KOPT-K1 (cell line): ENCODE measurements around the gene TMEM63A.
A peak's percentile ranks its signal among the peaks of the same experiment; 100 is the strongest.

Experiments used
- H3K27ac ChIP-seq: fragments of 200-600 bp; sonication (generic); 2 replicates; pipeline ENCODE4 v1.5.1; 2016; ENCODE audit warnings: antibody characterized with exemption, mild to moderate bottlenecking, low read depth, low read length; ENCODE audit not compliant: poor library complexity, severe bottlenecking
- H3K36me3 ChIP-seq: fragments of 200-600 bp; sonication (generic); 2 replicates; pipeline ENCODE4 v1.5.1; 2017; ENCODE audit warnings: antibody characterized with exemption, mild to moderate bottlenecking, low read length, moderate library complexity; ENCODE audit not compliant: insufficient read depth
- H3K9me3 ChIP-seq: fragments of 200-600 bp; sonication (generic); 2 replicates; pipeline ENCODE4 v1.5.1; 2017; ENCODE audit warnings: antibody characterized with exemption, low read length, mild to moderate bottlenecking; ENCODE audit not compliant: insufficient read depth, poor library complexity, severe bottlenecking

Gene TMEM63A

GRCh38 chr1:225851805-225852204, 30.4 kb downstream of the TMEM63A start:
- Histone ChIP-seq H3K9me3 (no peaks in the 10 kb centered on the region), H3K27ac (peak overlapping the region; percentile 29), H3K36me3 (peaks cover 42% of the 10 kb centered on the region)

- Histone ChIP-seq H3K27ac (peak overlapping the region; percentile 83), H3K9me3 (no peaks in the 10 kb centered on the region), H3K36me3 (peaks cover 40% of the 10 kb centered on the region)
Measured at GRCh38 chr1:225850370-225850769, 31.8 kb downstream of the TMEM63A start.

- H3K36me3 ChIP-seq = peaks cover 38% of the 10 kb centered on the region
- H3K9me3 ChIP-seq = no peaks in the 10 kb centered on the region
- H3K27ac ChIP-seq = peak overlapping the region; percentile 83
Measured at GRCh38 chr1:225849925-225850324, 32.3 kb downstream of the TMEM63A start.

GRCh38 chr1:225848030-225848955, 33.9 kb downstream of the TMEM63A start:
- Histone ChIP-seq H3K9me3 (no peaks in the 10 kb centered on the region), H3K36me3 (peaks cover 21% of the 10 kb centered on the region), H3K27ac (peak overlapping the region; percentile 83)

- Histone ChIP-seq H3K9me3 (no peaks in the 10 kb centered on the region), H3K27ac (peak overlapping the region; percentile 83), H3K36me3 (peaks cover 19% of the 10 kb centered on the region)
Measured at GRCh38 chr1:225847610-225848009, 34.6 kb downstream of the TMEM63A start.

GRCh38 chr1:225846331-225847310, 35.6 kb downstream of the TMEM63A start:
- Histone ChIP-seq H3K36me3 (peaks cover 19% of the 10 kb centered on the region), H3K9me3 (no peaks in the 10 kb centered on the region), H3K27ac (peak overlapping the region; percentile 83)

- Histone ChIP-seq H3K36me3 (peaks cover 15% of the 10 kb centered on the region; the same call in 1 of the 2 replicates), H3K27ac (peak overlapping the region; percentile 83), H3K9me3 (no peaks in the 10 kb centered on the region)
Measured at GRCh38 chr1:225845571-225846259, 36.5 kb downstream of the TMEM63A start.

- peaks cover 15% of the 10 kb centered on the region; the same call in 1 of the 2 replicates for H3K36me3 ChIP-seq
- H3K9me3 ChIP-seq = no peaks in the 10 kb centered on the region
Measured at GRCh38 chr1:225845097-225845496, 37.1 kb downstream of the TMEM63A start.

GRCh38 chr1:225844236-225845061, 37.7 kb downstream of the TMEM63A start:
- H3K9me3 ChIP-seq = no peaks in the 10 kb centered on the region
- peaks cover 15% of the 10 kb centered on the region; the same call in 1 of the 2 replicates for H3K36me3 ChIP-seq
- H3K27ac ChIP-seq = no peak overlapping the region

More at GRCh38 chr1:225845097-225845496, 37.1 kb downstream of the TMEM63A start:
- H3K27ac ChIP-seq = no peak overlapping the region

- peaks cover 15% of the 10 kb centered on the region; the same call in 1 of the 2 replicates for H3K36me3 ChIP-seq
- H3K27ac ChIP-seq = no peak overlapping the region
- no peaks in the 10 kb centered on the region for H3K9me3 ChIP-seq
Measured at GRCh38 chr1:225843426-225843795, 38.8 kb downstream of the TMEM63A start.

- peaks cover 15% of the 10 kb centered on the region; the same call in 1 of the 2 replicates for H3K36me3 ChIP-seq
- no peak overlapping the region for H3K27ac ChIP-seq
Measured at GRCh38 chr1:225842788-225843425, 39.3 kb downstream of the TMEM63A start.

GRCh38 chr1:225842074-225842473, 40.1 kb downstream of the TMEM63A start:
- no peak overlapping the region for H3K27ac ChIP-seq
- no peaks in the 10 kb centered on the region for H3K9me3 ChIP-seq
- H3K36me3 ChIP-seq = peaks cover 12% of the 10 kb centered on the region; the same call in 1 of the 2 replicates

More at GRCh38 chr1:225842788-225843425, 39.3 kb downstream of the TMEM63A start:
- no peaks in the 10 kb centered on the region for H3K9me3 ChIP-seq

GRCh38 chr1:225840713-225841112, 41.5 kb downstream of the TMEM63A start:
- Histone ChIP-seq H3K9me3 (no peaks in the 10 kb centered on the region), H3K36me3 (no peaks in the 10 kb centered on the region), H3K27ac (no peak overlapping the region)
